Measurements from ENCODE around the gene KCNAB2.

Gene KCNAB2

DNA sequence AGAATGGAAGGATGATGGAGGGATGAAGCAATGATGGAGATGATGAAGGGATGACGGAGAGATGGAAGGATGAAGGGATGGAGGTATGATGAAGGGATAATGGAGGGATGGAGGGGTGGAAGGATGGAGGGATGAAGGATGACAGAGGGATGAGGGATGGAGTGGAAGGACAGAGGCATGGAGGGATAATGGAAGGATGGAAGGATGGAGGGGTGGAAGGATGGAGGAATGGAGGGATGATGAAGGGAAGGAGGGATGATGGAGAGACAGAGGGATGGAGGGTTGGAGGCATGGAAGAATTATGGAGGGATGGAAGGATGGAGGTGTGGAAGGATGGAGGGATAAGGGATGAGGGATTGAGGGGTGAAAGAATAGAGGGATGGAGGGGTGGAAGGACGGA lies 62.8 kb downstream of the KCNAB2 start:
- no peak overlapping the region for H3K4me3 ChIP-seq (replicated peaks; ENCODE audit: low read depth, low read length)
- no peaks in the 10 kb centered on the region for H3K36me3 ChIP-seq (ENCODE audit: control insufficient read depth, insufficient read depth, low read length)
- no peak for DNase-seq (ENCODE audit: extremely low read depth, insufficient read length)
- no peaks in the 10 kb centered on the region; the same call in 1 of the 2 replicates for H3K27me3 ChIP-seq (replicated peaks; ENCODE audit: control insufficient read depth, insufficient read depth, low read length)
- TF ChIP-seq, protein P1, sequence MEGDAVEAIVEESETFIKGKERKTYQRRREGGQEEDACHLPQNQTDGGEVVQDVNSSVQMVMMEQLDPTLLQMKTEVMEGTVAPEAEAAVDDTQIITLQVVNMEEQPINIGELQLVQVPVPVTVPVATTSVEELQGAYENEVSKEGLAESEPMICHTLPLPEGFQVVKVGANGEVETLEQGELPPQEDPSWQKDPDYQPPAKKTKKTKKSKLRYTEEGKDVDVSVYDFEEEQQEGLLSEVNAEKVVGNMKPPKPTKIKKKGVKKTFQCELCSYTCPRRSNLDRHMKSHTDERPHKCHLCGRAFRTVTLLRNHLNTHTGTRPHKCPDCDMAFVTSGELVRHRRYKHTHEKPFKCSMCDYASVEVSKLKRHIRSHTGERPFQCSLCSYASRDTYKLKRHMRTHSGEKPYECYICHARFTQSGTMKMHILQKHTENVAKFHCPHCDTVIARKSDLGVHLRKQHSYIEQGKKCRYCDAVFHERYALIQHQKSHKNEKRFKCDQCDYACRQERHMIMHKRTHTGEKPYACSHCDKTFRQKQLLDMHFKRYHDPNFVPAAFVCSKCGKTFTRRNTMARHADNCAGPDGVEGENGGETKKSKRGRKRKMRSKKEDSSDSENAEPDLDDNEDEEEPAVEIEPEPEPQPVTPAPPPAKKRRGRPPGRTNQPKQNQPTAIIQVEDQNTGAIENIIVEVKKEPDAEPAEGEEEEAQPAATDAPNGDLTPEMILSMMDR (IDR thresholded peaks at IDR 0.05; ENCODE audit: insufficient read depth, low read length, poor library complexity, severe bottlenecking) = no peak

DNA sequence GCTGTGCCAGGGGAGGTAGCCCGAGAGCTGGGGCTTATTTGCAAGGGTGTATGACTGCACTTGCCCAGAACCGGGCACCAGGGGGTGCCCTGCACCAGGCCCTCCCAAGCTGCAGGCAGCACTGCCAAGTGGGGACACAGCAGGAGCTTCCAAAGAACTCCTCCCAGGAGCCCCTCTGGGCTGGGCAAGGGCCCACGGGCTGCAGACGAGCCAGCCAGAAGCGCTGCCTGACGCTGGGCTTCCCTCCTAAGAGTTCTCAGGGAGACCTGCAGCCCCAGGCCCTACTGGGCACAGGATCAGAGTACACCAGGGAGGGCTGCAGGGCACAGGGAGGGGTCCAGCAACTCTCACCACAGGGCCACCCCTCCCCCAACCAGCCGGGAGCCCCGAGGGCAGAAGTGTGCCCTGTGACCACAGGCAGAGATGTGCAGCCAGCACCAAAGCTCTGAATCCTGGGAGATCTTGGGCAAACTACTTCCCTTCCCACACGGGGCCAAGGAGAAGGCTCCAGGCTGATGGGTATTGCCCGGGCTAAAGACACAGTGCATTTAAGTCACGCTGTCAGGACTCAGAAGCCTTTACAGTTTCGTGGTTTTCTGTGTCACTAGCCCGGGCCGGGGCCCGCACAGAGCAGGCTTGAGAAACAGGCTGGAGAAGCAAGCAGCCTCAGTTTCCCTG lies 63.4 kb downstream of the KCNAB2 start:
- no peak for DNase-seq (ENCODE audit: extremely low read depth, insufficient read length)

DNA sequence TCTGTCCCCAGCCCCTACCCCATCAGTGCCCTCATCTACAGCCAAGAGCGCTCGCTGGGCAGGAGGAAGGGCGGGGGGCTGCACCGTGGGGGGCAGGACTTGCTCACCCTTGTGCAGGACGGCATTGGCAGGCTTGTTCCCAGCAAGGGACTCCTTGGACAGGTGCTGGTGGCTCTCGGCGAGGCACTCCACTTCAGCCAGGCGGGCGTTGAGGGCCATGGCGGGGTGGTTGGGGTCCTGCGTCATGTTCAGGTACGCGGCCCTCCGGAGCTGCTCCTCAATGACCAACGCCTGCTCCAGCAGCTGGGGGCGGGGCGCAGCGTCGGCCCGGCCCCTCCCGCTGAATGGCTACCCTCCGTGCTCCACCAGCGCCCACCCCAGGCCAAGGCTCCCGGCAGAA lies 64.0 kb downstream of the KCNAB2 start:
- Histone ChIP-seq H3K36me3 (ENCODE audit: control insufficient read depth, insufficient read depth, low read length) (no peaks in the 10 kb centered on the region), H3K27me3 (replicated peaks; ENCODE audit: control insufficient read depth, insufficient read depth, low read length) (no peaks in the 10 kb centered on the region; the same call in 1 of the 2 replicates), H3K4me3 (replicated peaks; ENCODE audit: low read depth, low read length) (no peak overlapping the region)
- DNase-seq (ENCODE audit: extremely low read depth, insufficient read length) = no peak
- TF ChIP-seq, protein P1 (IDR thresholded peaks at IDR 0.05; ENCODE audit: insufficient read depth, low read length, poor library complexity, severe bottlenecking) = no peak

More for the DNA sequence above, 63.4 kb downstream of the KCNAB2 start:
- Histone ChIP-seq H3K4me3 (replicated peaks; ENCODE audit: low read depth, low read length) (no peak overlapping the region), H3K36me3 (ENCODE audit: control insufficient read depth, insufficient read depth, low read length) (no peaks in the 10 kb centered on the region), H3K27me3 (replicated peaks; ENCODE audit: control insufficient read depth, insufficient read depth, low read length) (no peaks in the 10 kb centered on the region; the same call in 1 of the 2 replicates)
- TF ChIP-seq, protein P1 (IDR thresholded peaks at IDR 0.05; ENCODE audit: insufficient read depth, low read length, poor library complexity, severe bottlenecking) = peak; percentile 81

DNA sequence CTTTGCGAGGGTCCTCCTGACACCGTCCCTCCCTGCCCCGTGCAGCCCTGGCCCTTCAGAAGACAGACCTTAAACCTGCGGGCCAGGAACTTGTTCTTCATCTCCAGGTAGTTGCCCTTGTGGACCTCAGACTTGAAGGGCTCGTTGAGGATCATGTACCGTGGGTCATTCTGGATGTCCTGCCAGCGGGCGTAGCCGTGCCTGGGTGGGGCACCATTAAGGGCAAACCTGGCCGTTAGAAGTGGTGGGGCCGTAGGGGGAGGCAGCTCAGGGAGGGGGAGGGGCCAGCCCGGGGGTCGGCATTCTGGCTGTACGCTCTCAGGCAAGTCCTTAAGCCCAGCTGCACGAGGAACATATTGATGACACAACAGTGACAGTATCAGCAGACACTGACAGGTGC lies 64.6 kb downstream of the KCNAB2 start:
- TF ChIP-seq, protein P1 (IDR thresholded peaks at IDR 0.05; ENCODE audit: insufficient read depth, low read length, poor library complexity, severe bottlenecking) = no peak
- Histone ChIP-seq H3K27me3 (replicated peaks; ENCODE audit: control insufficient read depth, insufficient read depth, low read length) (no peaks in the 10 kb centered on the region), H3K36me3 (ENCODE audit: control insufficient read depth, insufficient read depth, low read length) (no peaks in the 10 kb centered on the region), H3K4me3 (replicated peaks; ENCODE audit: low read depth, low read length) (no peak overlapping the region)
- DNase-seq (ENCODE audit: extremely low read depth, insufficient read length) = no peak

DNA sequence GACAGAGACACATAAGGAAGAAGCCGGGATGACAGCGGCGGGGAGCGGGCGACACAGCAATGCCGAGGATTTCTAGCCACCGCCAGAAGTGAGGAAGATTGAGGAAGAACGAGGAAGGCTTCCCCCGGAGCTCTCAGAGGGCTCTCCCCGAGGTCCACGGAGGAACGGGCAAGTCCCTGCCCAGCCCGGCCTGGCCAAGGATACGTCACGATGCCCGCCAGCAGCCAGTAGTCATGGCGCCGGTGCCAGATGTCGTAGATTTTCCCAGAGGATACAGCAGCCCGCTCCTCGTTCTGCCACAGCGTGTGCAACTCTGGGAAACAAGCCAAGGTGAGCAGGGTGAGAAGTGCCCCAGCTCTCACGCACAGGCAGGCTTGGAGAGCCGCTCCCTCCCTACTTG lies 65.9 kb downstream of the KCNAB2 start:
- DNase-seq (ENCODE audit: extremely low read depth, insufficient read length) = no peak
- H3K27me3 ChIP-seq (replicated peaks; ENCODE audit: control insufficient read depth, insufficient read depth, low read length) = no peaks in the 10 kb centered on the region; the same call in 1 of the 2 replicates
- H3K4me3 ChIP-seq (replicated peaks; ENCODE audit: low read depth, low read length) = no peak overlapping the region
- TF ChIP-seq, protein P1 (IDR thresholded peaks at IDR 0.05; ENCODE audit: insufficient read depth, low read length, poor library complexity, severe bottlenecking) = no peak
- no peaks in the 10 kb centered on the region for H3K36me3 ChIP-seq (ENCODE audit: control insufficient read depth, insufficient read depth, low read length)
